ENCODE data around the gene CCDC97. TPM values are rescaled to one million over a fixed set of nuclear protein-coding genes. Genes with fewer than 3 reads are reported as not detected.

Gene CCDC97
- total RNA-seq, 1 experiment from 2014 or later, result 39.4 TPM

DNA sequence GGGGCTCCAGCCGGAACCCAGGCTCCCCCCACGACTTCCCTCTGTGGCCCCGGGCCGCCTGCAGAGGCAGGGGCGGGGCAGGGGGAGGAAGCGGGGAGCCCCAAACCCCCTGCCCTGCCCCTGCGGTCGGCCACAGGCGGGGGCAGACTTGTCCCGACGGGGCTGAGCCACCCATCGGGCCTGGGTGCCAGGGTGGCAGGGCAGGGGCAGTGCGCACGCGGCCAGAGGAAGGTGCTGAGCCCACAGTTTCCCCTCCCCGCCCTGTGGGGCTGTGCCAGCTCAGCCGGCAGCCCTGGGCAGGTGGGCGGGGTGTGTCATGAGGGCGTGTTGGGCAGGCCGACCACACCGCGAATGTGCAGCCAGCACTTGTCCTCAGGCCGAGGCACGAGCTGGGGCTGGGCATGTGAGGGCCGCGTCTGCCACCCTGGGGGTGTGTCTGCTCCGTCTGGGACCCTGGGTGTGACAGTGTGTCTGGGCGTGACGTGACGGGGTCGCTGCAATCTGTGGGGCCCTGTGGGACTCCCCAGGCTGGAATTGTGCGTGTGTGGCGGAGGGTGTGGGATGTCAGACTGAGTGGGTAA is 17.7 kb downstream of the CCDC97 start:
- no peak overlapping the region; the same call in 1 of the 2 replicates for H3K14ac ChIP-seq (ENCODE audit: insufficient read depth, low read length)
- H4K8ac ChIP-seq (replicated peaks; ENCODE audit: insufficient read length, low read depth, low read length), result no peak overlapping the region
- H3K4me1 ChIP-seq (ENCODE audit: insufficient read depth, low read length), result peaks cover 12% of the 10 kb centered on the region; the same call in 1 of the 2 replicates
- DNase-seq, result peak; percentile 66
- Mint-ChIP-seq H3K9me3 (no peaks in the 10 kb centered on the region), H3K27me3 (ENCODE audit: low read depth) (peaks cover 1% of the 10 kb centered on the region; the same call in 1 of the 2 replicates), H3K4me3 (peak overlapping the region; percentile 15 to 19; a peak in 2 of 5 replicates), H3K27ac (peak overlapping the region in 2 of 3 experiments; percentile 1 to 60; a peak in 3 of 7 replicates), H3K36me3 (ENCODE audit: insufficient read depth in 1 of 3, low read depth in 3 of 3) (peaks cover 2 to 41% (median 7%) of the 10 kb centered on the region in 3 experiments; a peak in 5 of 7 replicates), H3K4me1 (peaks cover 42 to 59% of the 10 kb centered on the region in 2 experiments)
- H3K23me2 ChIP-seq (ENCODE audit: insufficient read length, low read depth, low read length, poor library complexity, severe bottlenecking), result peaks cover 14% of the 10 kb centered on the region
- H4K5ac ChIP-seq (ENCODE audit: insufficient read length, low read depth, low read length), result no peak overlapping the region
- H2BK12ac ChIP-seq (ENCODE audit: insufficient read length, low read depth, low read length), result no peak overlapping the region
- no peak overlapping the region for H2BK20ac ChIP-seq (ENCODE audit: low read depth, low read length, poor library complexity, severe bottlenecking)
- H3K9ac ChIP-seq (ENCODE audit: extremely low read depth, insufficient read length, low read length), result no peak overlapping the region
- no peak overlapping the region for H3K4me2 ChIP-seq (ENCODE audit: insufficient read depth, insufficient read length, low read length)
- peaks cover 3% of the 10 kb centered on the region for H4K20me1 ChIP-seq (ENCODE audit: control insufficient read depth, insufficient read depth, insufficient read length)
- H3K79me1 ChIP-seq (ENCODE audit: insufficient read depth, low read depth, low read length, poor library complexity, severe bottlenecking), result no peaks in the 10 kb centered on the region
- H3K27me3 ChIP-seq (ENCODE audit: insufficient read depth, low read length), result no peaks in the 10 kb centered on the region
- no peak overlapping the region for H4K91ac ChIP-seq (ENCODE audit: insufficient read length, low read depth, low read length)
- peak overlapping the region; percentile 2 for H3K18ac ChIP-seq (ENCODE audit: insufficient read length, low read depth, low read length)
- no peak overlapping the region for H3K56ac ChIP-seq (ENCODE audit: insufficient read length, low read depth, low read length)
- no peak overlapping the region for H2BK5ac ChIP-seq (ENCODE audit: insufficient read length, low read length)
- H2AK5ac ChIP-seq (ENCODE audit: insufficient read length, low read length), result no peak overlapping the region
- no peak overlapping the region for H2AFZ ChIP-seq (ENCODE audit: low read length)
- no peak overlapping the region for H3K27ac ChIP-seq (ENCODE audit: insufficient read length, low read depth, low read length)
- no peak for TF ChIP-seq CTCF (conservative IDR thresholded peaks at IDR 0.05)
- H3T11ph ChIP-seq (ENCODE audit: low read length), result no peak overlapping the region
- H2BK15ac ChIP-seq (ENCODE audit: low read depth, low read length), result no peak overlapping the region
- H3K4ac ChIP-seq (ENCODE audit: low read depth, low read length), result no peak overlapping the region
- no peaks in the 10 kb centered on the region for H3K79me2 ChIP-seq (ENCODE audit: insufficient read depth, low read length)
- WGBS (ENCODE audit: extremely low coverage, insufficient read length, low lambda C conversion rate), result no CpG with 5 or more reads among the region's 33 CpGs
- H3K23ac ChIP-seq (ENCODE audit: insufficient read length, low read depth, low read length), result no peak overlapping the region
- no peak overlapping the region for H2BK120ac ChIP-seq (ENCODE audit: low read depth, low read length, poor library complexity, severe bottlenecking)
- H3K9me3 ChIP-seq (ENCODE audit: control insufficient read depth, low read depth, low read length), result no peaks in the 10 kb centered on the region

All from H9 (cell line).